Nephron progenitor cell (in vitro differentiated cells): ENCODE measurements around the gene JMJD7.

ENCODE experiments used
- DNase-seq: peaks from one replicate; pipeline ENCODE4 v3.0.0; 2021
- H3K27ac Mint-ChIP-seq: 2 replicates; pipeline ENCODE4 v1.8.0; 2021; ENCODE audit warnings: mild to moderate bottlenecking, moderate library complexity, mixed read lengths
- H3K27me3 Mint-ChIP-seq: 2 replicates; pipeline ENCODE4 v1.8.0; 2021; ENCODE audit warnings: mild to moderate bottlenecking, low read depth, mixed read lengths; ENCODE audit not compliant: poor library complexity
- H3K36me3 Mint-ChIP-seq: 2 replicates; pipeline ENCODE4 v1.8.0; 2021; ENCODE audit warnings: low read depth, mixed read lengths
- H3K4me1 Mint-ChIP-seq: 2 replicates; pipeline ENCODE4 v1.8.0; 2021; ENCODE audit warnings: mixed read lengths
- H3K4me3 Mint-ChIP-seq: 2 replicates; pipeline ENCODE4 v1.8.0; 2021; ENCODE audit warnings: mild to moderate bottlenecking, moderate library complexity, mixed read lengths
- H3K9me3 Mint-ChIP-seq: 2 replicates; pipeline ENCODE4 v1.8.0; 2021; ENCODE audit warnings: mild to moderate bottlenecking, moderate library complexity, mixed read lengths
- TF ChIP-seq, protein P1 (sequence below): fragments of 200-600 bp; sonication (generic); IDR thresholded peaks from 2 replicates; pipeline ENCODE4 v1.5.0; 2021; ENCODE audit warnings: antibody characterized with exemption

Gene JMJD7

DNA sequence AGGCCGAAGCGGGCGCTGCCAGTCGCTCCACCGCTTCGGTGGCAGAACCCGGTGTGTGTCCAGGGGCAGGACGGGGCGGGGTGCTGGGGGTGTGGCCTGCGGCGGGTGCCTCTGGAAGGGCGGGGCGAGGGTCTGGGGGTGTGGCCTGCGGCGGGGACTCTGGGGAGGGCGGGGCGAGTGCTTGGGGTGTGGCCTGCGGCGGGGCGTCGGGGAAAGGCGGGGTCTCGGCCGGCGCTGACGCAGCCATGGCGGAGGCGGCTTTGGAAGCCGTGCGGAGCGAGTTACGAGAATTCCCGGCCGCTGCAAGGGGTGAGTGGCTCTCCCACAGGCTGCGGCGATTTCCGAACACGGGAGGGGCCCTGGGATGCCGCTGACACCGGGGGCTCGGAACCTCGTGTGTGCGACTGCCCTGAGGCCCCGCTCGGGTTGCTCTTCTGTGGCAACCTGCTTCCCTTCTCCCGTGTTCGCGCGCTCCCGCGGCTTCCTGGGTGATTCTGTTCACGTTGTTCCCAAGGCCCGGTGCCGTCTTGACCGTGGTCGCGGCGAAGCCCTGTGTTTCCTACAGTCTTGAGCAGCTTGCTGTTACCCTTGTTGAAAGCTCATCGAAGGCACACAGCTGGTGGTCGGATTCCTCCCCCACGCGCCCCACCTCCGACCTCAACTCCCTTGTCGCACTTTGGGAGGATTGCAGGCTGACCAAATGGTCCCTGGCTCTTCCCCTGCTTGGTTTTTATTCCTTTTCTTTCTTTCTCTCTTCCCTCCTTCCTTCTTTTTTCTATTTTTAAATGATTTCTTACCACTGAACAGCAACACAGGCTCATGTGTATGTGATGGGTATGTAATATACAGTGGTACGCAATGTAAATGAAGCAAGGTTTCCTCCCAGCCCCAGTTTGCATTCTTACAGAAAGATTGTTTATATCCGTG lies at the start of gene JMJD7:
JMJD7 (plus strand) TSS at position 213 of the 927 bp plus-strand sequence; CDS start at position 246, 33 bp downstream.
- H3K27ac Mint-ChIP-seq, result peak within 1 kb of the TSS; percentile 16
- peak within 1 kb of the TSS; percentile 94 for H3K4me3 Mint-ChIP-seq
- H3K27me3 Mint-ChIP-seq, result peaks cover 21% of the 10 kb centered on the region
- TF ChIP-seq, protein P1, sequence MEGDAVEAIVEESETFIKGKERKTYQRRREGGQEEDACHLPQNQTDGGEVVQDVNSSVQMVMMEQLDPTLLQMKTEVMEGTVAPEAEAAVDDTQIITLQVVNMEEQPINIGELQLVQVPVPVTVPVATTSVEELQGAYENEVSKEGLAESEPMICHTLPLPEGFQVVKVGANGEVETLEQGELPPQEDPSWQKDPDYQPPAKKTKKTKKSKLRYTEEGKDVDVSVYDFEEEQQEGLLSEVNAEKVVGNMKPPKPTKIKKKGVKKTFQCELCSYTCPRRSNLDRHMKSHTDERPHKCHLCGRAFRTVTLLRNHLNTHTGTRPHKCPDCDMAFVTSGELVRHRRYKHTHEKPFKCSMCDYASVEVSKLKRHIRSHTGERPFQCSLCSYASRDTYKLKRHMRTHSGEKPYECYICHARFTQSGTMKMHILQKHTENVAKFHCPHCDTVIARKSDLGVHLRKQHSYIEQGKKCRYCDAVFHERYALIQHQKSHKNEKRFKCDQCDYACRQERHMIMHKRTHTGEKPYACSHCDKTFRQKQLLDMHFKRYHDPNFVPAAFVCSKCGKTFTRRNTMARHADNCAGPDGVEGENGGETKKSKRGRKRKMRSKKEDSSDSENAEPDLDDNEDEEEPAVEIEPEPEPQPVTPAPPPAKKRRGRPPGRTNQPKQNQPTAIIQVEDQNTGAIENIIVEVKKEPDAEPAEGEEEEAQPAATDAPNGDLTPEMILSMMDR, result no peak
- peaks cover 16% of the 10 kb centered on the region for H3K4me1 Mint-ChIP-seq
- DNase-seq, result peak; percentile 99
- peaks cover 19% of the 10 kb centered on the region for H3K36me3 Mint-ChIP-seq
- H3K9me3 Mint-ChIP-seq, result no peaks in the 10 kb centered on the region

DNA sequence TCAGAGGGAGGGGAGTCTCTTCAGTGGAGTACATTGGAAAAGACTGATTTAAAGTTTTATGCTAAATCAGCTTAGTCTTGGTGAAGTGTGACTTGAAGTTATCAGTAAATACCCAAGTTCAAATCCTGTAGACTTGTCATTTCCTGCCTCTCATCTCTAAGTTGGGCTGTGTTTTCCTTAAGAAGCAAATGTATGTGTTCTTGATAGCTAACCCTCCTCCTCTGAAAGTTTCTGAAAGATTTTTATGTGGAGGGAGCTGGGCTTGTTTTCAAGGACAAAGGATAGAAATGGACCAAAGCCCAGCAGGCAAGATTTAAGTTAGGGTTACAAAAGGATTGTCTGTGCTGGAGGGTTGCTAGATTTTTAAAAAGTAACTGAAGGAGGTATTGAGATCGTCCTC lies 49.4 kb upstream of the JMJD7 start:
- TF ChIP-seq, protein P1, result no peak
- no peak for DNase-seq
- Mint-ChIP-seq H3K4me1 (peaks cover 65% of the 10 kb centered on the region), H3K9me3 (no peaks in the 10 kb centered on the region), H3K36me3 (no peaks in the 10 kb centered on the region), H3K27ac (no peak overlapping the region), H3K4me3 (no peak overlapping the region), H3K27me3 (peaks cover 5% of the 10 kb centered on the region)

DNA sequence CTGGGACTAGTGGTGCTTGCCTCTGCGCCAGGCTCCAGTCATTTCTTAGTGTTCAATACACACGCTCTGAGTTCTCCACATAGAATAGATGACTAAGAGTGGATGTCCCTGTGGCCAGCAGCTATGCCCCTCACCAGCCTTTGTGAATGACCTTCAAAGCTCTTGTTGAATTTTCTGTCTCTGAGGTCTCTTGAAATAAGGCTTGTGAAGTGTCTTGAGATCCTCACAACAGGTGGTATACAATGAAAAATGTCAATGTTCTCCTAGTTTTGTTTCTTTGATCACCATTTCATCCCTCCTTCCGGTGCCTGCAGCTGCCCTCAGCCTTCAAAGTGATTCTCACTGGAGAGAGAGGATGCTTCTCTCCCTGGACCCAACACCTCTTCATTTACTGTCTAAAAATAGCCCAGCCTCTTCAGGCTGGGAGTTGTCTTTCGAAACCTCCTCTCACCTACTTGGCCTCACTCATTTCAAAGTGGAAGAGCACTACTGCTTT lies 48.2 kb upstream of the JMJD7 start:
- Mint-ChIP-seq H3K9me3 (no peaks in the 10 kb centered on the region), H3K27ac (peak overlapping the region; percentile 65), H3K36me3 (peaks cover 4% of the 10 kb centered on the region), H3K4me1 (peaks cover 59% of the 10 kb centered on the region), H3K4me3 (no peak overlapping the region), H3K27me3 (peaks cover 5% of the 10 kb centered on the region)
- no peak for DNase-seq
- TF ChIP-seq, protein P1, result no peak

DNA sequence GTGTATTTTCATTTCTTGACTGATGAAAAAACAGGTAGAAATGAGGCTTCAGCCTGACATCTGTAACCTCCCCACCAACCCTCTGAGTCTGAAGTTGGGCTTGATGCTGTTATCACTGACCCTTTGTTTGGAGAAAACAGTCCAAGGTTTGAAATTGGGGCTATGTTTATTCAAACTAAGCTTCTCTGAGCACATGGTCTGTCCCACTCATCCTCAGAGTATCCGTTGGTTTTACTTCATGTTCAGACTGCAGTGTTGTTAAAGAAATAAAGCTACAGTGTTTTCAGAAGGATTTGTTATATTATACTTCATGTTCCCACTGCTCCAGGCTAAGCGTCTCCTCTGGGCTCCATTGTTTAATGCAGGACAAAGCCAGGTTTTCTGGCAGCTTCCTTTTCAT lies 47.6 kb upstream of the JMJD7 start:
- Mint-ChIP-seq H3K27me3 (peaks cover 5% of the 10 kb centered on the region), H3K4me3 (no peak overlapping the region), H3K27ac (peak overlapping the region; percentile 65), H3K9me3 (no peaks in the 10 kb centered on the region), H3K36me3 (peaks cover 4% of the 10 kb centered on the region), H3K4me1 (peaks cover 54% of the 10 kb centered on the region)
- TF ChIP-seq, protein P1, result no peak
- no peak for DNase-seq

GRCh38 chr15:41780727-41781126 lies 47.2 kb upstream of the JMJD7 start:
- peak overlapping the region; percentile 65 for H3K27ac Mint-ChIP-seq
- no peaks in the 10 kb centered on the region for H3K9me3 Mint-ChIP-seq

More at GRCh38 chr15:41780727-41781126, 47.2 kb upstream of the JMJD7 start:
- no peak for DNase-seq
- TF ChIP-seq, protein P1, result no peak
- H3K36me3 Mint-ChIP-seq, result peaks cover 5% of the 10 kb centered on the region
- H3K27me3 Mint-ChIP-seq, result peaks cover 5% of the 10 kb centered on the region
- peaks cover 49% of the 10 kb centered on the region for H3K4me1 Mint-ChIP-seq
- H3K4me3 Mint-ChIP-seq, result no peak overlapping the region
